GM18873 (cell line): Measurements from ENCODE around the gene ERCC1.
"Not testable (repeated sequence)": the region's sequence is repeated elsewhere in the genome, so short reads cannot be mapped to it uniquely, and the experiment has no call there.

Source experiments
- ATAC-seq: cut with Tn5 transposase; IDR thresholded peaks from one replicate; pipeline ENCODE4 v1.9.1; 2021; ENCODE audit warnings: mild to moderate bottlenecking, moderate library complexity, moderate number of reproducible peaks; ENCODE audit not compliant: unreplicated experiment, low FRiP score

The ERCC1 gene

GRCh38 chr19:45432543-45432942 is 8.8 kb upstream of the ERCC1 start:
- not testable (repeated sequence) for ATAC-seq

- ATAC-seq = not testable (repeated sequence)
Observed at GRCh38 chr19:45431008-45431407, 7.3 kb upstream of the ERCC1 start.

- not testable (repeated sequence) for ATAC-seq
Observed at GRCh38 chr19:45429896-45430295, 6.2 kb upstream of the ERCC1 start.

GRCh38 chr19:45428384-45429231 is 4.9 kb upstream of the ERCC1 start:
- no peak for ATAC-seq

GRCh38 chr19:45424191-45425058 is 708 bp upstream of the ERCC1 start:
- ATAC-seq = peak; percentile 19

GRCh38 chr19:45423033-45423588 is 606 bp downstream of the ERCC1 start:
- no peak for ATAC-seq

- no peak for ATAC-seq
Observed at GRCh38 chr19:45421947-45422498, 1.7 kb downstream of the ERCC1 start.

- ATAC-seq = no peak
Observed at GRCh38 chr19:45420871-45421270, 2.8 kb downstream of the ERCC1 start.

GRCh38 chr19:45420356-45420755 is 3.4 kb downstream of the ERCC1 start:
- ATAC-seq = no peak

- no peak for ATAC-seq
Observed at GRCh38 chr19:45419895-45420294, 3.8 kb downstream of the ERCC1 start.

- no peak for ATAC-seq
Observed at GRCh38 chr19:45419396-45419795, 4.3 kb downstream of the ERCC1 start.

- no peak for ATAC-seq
Observed at GRCh38 chr19:45418802-45419201, 4.9 kb downstream of the ERCC1 start.

- ATAC-seq = no peak
Observed at GRCh38 chr19:45417151-45417550, 6.6 kb downstream of the ERCC1 start.

- no peak for ATAC-seq
Observed at GRCh38 chr19:45414468-45414867, 9.2 kb downstream of the ERCC1 start.

- no peak for ATAC-seq
Observed at GRCh38 chr19:45413497-45413896, 10.2 kb downstream of the ERCC1 start.

GRCh38 chr19:45410330-45410729 is 13.4 kb downstream of the ERCC1 start:
- ATAC-seq = not testable (repeated sequence)

GRCh38 chr19:45409557-45409920 is 14.2 kb downstream of the ERCC1 start:
- no peak for ATAC-seq

GRCh38 chr19:45408830-45409556 is 14.7 kb downstream of the ERCC1 start:
- ATAC-seq = no peak

- ATAC-seq = no peak
Observed at GRCh38 chr19:45408121-45408520, 15.6 kb downstream of the ERCC1 start.

- not testable (repeated sequence) for ATAC-seq
Observed at GRCh38 chr19:45407585-45407984, 16.1 kb downstream of the ERCC1 start.
